ENCODE data around the gene GPR151.

The GPR151 gene

GRCh38 chr5:146540414-146540813, 24.4 kb upstream of the GPR151 start:
- no peak for DNase-seq (ENCODE audit: low read depth)
- Histone ChIP-seq H3K9me3 (ENCODE audit: control insufficient read depth, low read length) (no peaks in the 10 kb centered on the region), H3K36me3 (ENCODE audit: control insufficient read depth, insufficient read depth, low read length, severe bottlenecking) (no peaks in the 10 kb centered on the region), H3K4me3 (ENCODE audit: low read length) (no peak overlapping the region), H3K9ac (ENCODE audit: low read length) (no peak overlapping the region), H3K27me3 (replicated peaks; ENCODE audit: control insufficient read depth, insufficient read depth, low read length) (no peaks in the 10 kb centered on the region), H3K4me1 (ENCODE audit: control insufficient read depth, insufficient read depth, low read length) (peaks cover 5% of the 10 kb centered on the region)

DNA sequence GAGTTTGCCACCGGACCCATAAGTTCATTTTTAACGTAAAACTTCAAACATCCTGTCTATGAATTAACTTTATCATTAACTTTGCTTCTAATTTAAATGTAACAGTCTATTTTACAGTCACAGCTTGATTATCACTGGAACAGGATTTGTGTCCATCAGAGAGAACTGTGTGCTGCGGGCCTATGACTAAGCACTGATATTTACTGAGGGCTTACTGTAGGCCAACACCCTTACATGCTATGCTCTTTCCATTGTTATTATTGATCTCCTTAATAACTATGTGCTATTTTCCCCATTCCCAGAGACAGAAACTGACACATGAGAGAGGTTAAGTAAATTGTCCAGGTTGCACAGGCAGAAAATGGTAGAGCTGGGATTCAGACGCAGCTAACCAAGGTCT, 24.0 kb upstream of the GPR151 start:
- peaks cover 5% of the 10 kb centered on the region for H3K4me1 ChIP-seq (ENCODE audit: control insufficient read depth, insufficient read depth, low read length)
- no peaks in the 10 kb centered on the region for H3K27me3 ChIP-seq (replicated peaks; ENCODE audit: control insufficient read depth, insufficient read depth, low read length)
- no peak for DNase-seq (ENCODE audit: low read depth)
- no peaks in the 10 kb centered on the region for H3K9me3 ChIP-seq (ENCODE audit: control insufficient read depth, low read length)
- H3K36me3 ChIP-seq (ENCODE audit: control insufficient read depth, insufficient read depth, low read length, severe bottlenecking): no peaks in the 10 kb centered on the region
- no peak overlapping the region for H3K4me3 ChIP-seq (ENCODE audit: low read length)
- no peak overlapping the region for H3K9ac ChIP-seq (ENCODE audit: low read length)

GRCh38 chr5:146538432-146538831, 22.4 kb upstream of the GPR151 start:
- no peaks in the 10 kb centered on the region for H3K9me3 ChIP-seq (ENCODE audit: control insufficient read depth, low read length)
- no peak overlapping the region for H3K9ac ChIP-seq (ENCODE audit: low read length)
- no peaks in the 10 kb centered on the region for H3K27me3 ChIP-seq (replicated peaks; ENCODE audit: control insufficient read depth, insufficient read depth, low read length)
- peaks cover 5% of the 10 kb centered on the region for H3K4me1 ChIP-seq (ENCODE audit: control insufficient read depth, insufficient read depth, low read length)
- no peaks in the 10 kb centered on the region for H3K36me3 ChIP-seq (ENCODE audit: control insufficient read depth, insufficient read depth, low read length, severe bottlenecking)
- H3K4me3 ChIP-seq (ENCODE audit: low read length): no peak overlapping the region
- DNase-seq (ENCODE audit: low read depth): no peak

DNA sequence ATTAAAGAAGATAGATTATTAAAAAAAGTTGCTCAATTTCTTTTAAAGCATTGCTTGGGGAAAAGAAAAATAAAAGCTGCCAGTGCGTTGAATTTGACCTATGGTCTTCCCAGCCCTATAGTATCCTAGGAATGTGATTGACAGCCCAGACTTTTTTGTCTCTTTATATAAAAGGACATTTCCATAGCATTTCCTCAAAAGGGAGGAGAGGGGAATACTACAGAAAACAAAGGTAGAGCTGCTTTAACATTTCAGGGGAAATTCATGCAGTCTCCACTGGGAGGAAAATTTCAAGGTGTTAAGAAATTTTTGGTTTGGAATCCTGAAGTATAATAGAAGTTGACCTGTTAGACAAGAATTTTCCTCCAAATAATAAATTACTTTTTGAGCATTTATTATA, 17.9 kb upstream of the GPR151 start:
- Histone ChIP-seq H3K4me3 (ENCODE audit: low read length) (no peak overlapping the region), H3K27me3 (replicated peaks; ENCODE audit: control insufficient read depth, insufficient read depth, low read length) (no peaks in the 10 kb centered on the region), H3K9ac (ENCODE audit: low read length) (no peak overlapping the region), H3K4me1 (ENCODE audit: control insufficient read depth, insufficient read depth, low read length) (no peaks in the 10 kb centered on the region), H3K9me3 (ENCODE audit: control insufficient read depth, low read length) (no peaks in the 10 kb centered on the region), H3K36me3 (ENCODE audit: control insufficient read depth, insufficient read depth, low read length, severe bottlenecking) (no peaks in the 10 kb centered on the region)
- no peak for DNase-seq (ENCODE audit: low read depth)

GRCh38 chr5:146533260-146533857, 17.4 kb upstream of the GPR151 start:
- no peak overlapping the region for H3K4me3 ChIP-seq (ENCODE audit: low read length)
- H3K4me1 ChIP-seq (ENCODE audit: control insufficient read depth, insufficient read depth, low read length): no peaks in the 10 kb centered on the region
- H3K9me3 ChIP-seq (ENCODE audit: control insufficient read depth, low read length): no peaks in the 10 kb centered on the region
- no peaks in the 10 kb centered on the region for H3K27me3 ChIP-seq (replicated peaks; ENCODE audit: control insufficient read depth, insufficient read depth, low read length)
- H3K9ac ChIP-seq (ENCODE audit: low read length): no peak overlapping the region
- DNase-seq (ENCODE audit: low read depth): peak; percentile 86
- no peaks in the 10 kb centered on the region for H3K36me3 ChIP-seq (ENCODE audit: control insufficient read depth, insufficient read depth, low read length, severe bottlenecking)

GRCh38 chr5:146529984-146530383, 14.0 kb upstream of the GPR151 start:
- no peak overlapping the region for H3K4me3 ChIP-seq (ENCODE audit: low read length)
- H3K9me3 ChIP-seq (ENCODE audit: control insufficient read depth, low read length): no peaks in the 10 kb centered on the region
- H3K36me3 ChIP-seq (ENCODE audit: control insufficient read depth, insufficient read depth, low read length, severe bottlenecking): no peaks in the 10 kb centered on the region
- DNase-seq (ENCODE audit: low read depth): no peak
- H3K27me3 ChIP-seq (replicated peaks; ENCODE audit: control insufficient read depth, insufficient read depth, low read length): no peaks in the 10 kb centered on the region
- no peaks in the 10 kb centered on the region for H3K4me1 ChIP-seq (ENCODE audit: control insufficient read depth, insufficient read depth, low read length)
- H3K9ac ChIP-seq (ENCODE audit: low read length): no peak overlapping the region

DNA sequence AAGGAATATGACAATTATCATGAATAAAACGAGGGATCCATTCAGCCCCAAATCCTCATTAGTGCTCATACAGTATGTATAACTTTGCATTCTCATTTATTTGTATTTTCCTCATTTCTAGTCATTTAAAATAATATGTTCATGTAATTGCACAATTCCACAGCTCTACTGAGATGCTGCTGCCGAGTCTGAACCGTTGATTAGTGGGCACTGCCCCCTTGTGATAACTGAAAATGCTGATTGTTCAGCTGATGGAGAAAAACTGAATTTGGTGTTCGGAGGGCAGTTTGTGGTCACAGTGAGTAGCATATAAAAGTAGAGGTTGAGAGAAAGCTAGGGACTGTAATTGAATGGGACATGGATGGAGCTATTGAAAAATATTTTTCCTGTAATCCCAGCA, 12.2 kb upstream of the GPR151 start:
- DNase-seq (ENCODE audit: low read depth): peak; percentile 4
- Histone ChIP-seq H3K27me3 (replicated peaks; ENCODE audit: control insufficient read depth, insufficient read depth, low read length) (no peaks in the 10 kb centered on the region), H3K9me3 (ENCODE audit: control insufficient read depth, low read length) (no peaks in the 10 kb centered on the region), H3K9ac (ENCODE audit: low read length) (no peak overlapping the region), H3K36me3 (ENCODE audit: control insufficient read depth, insufficient read depth, low read length, severe bottlenecking) (no peaks in the 10 kb centered on the region), H3K4me1 (ENCODE audit: control insufficient read depth, insufficient read depth, low read length) (no peaks in the 10 kb centered on the region), H3K4me3 (ENCODE audit: low read length) (no peak overlapping the region)

GRCh38 chr5:146527785-146528184, 11.8 kb upstream of the GPR151 start:
- Histone ChIP-seq H3K4me1 (ENCODE audit: control insufficient read depth, insufficient read depth, low read length) (no peaks in the 10 kb centered on the region), H3K27me3 (replicated peaks; ENCODE audit: control insufficient read depth, insufficient read depth, low read length) (no peaks in the 10 kb centered on the region), H3K9ac (ENCODE audit: low read length) (no peak overlapping the region), H3K9me3 (ENCODE audit: control insufficient read depth, low read length) (no peaks in the 10 kb centered on the region), H3K36me3 (ENCODE audit: control insufficient read depth, insufficient read depth, low read length, severe bottlenecking) (no peaks in the 10 kb centered on the region), H3K4me3 (ENCODE audit: low read length) (no peak overlapping the region)
- DNase-seq (ENCODE audit: low read depth): no peak

DNA sequence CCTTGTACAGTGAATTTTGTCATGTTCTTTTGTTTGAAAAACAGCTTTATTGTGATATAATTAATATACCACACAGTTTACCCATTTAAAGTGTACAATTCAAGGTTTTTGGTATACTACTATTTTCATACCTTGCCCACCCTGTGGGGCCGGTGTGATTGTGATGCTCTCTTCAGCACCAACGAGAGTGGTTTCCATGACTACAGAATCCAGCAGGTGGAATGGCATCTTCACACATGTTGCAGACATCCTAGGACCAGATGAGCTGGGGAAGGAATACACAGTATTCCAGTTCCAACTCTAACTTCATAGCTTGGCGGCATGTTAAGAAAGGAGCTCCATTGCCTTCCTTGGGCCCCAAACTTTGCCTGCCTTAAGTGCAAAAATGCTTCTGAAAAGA, 7.7 kb upstream of the GPR151 start:
- no peak overlapping the region for H3K4me3 ChIP-seq (ENCODE audit: low read length)
- no peak for DNase-seq (ENCODE audit: low read depth)
- no peak overlapping the region for H3K9ac ChIP-seq (ENCODE audit: low read length)
- H3K27me3 ChIP-seq (replicated peaks; ENCODE audit: control insufficient read depth, insufficient read depth, low read length): no peaks in the 10 kb centered on the region
- H3K4me1 ChIP-seq (ENCODE audit: control insufficient read depth, insufficient read depth, low read length): no peaks in the 10 kb centered on the region
- no peaks in the 10 kb centered on the region for H3K9me3 ChIP-seq (ENCODE audit: control insufficient read depth, low read length)
- no peaks in the 10 kb centered on the region for H3K36me3 ChIP-seq (ENCODE audit: control insufficient read depth, insufficient read depth, low read length, severe bottlenecking)

- no peak for DNase-seq (ENCODE audit: low read depth)
- Histone ChIP-seq H3K27me3 (replicated peaks; ENCODE audit: control insufficient read depth, insufficient read depth, low read length) (no peaks in the 10 kb centered on the region), H3K36me3 (ENCODE audit: control insufficient read depth, insufficient read depth, low read length, severe bottlenecking) (no peaks in the 10 kb centered on the region), H3K4me1 (ENCODE audit: control insufficient read depth, insufficient read depth, low read length) (no peaks in the 10 kb centered on the region), H3K9me3 (ENCODE audit: control insufficient read depth, low read length) (no peaks in the 10 kb centered on the region), H3K4me3 (ENCODE audit: low read length) (no peak overlapping the region), H3K9ac (ENCODE audit: low read length) (no peak overlapping the region)
Observed at GRCh38 chr5:146521403-146522106, 5.6 kb upstream of the GPR151 start.

- no peak for DNase-seq (ENCODE audit: low read depth)
- Histone ChIP-seq H3K9ac (ENCODE audit: low read length) (no peak overlapping the region), H3K4me1 (ENCODE audit: control insufficient read depth, insufficient read depth, low read length) (no peaks in the 10 kb centered on the region), H3K4me3 (ENCODE audit: low read length) (no peak overlapping the region), H3K9me3 (ENCODE audit: control insufficient read depth, low read length) (no peaks in the 10 kb centered on the region), H3K27me3 (replicated peaks; ENCODE audit: control insufficient read depth, insufficient read depth, low read length) (no peaks in the 10 kb centered on the region), H3K36me3 (ENCODE audit: control insufficient read depth, insufficient read depth, low read length, severe bottlenecking) (no peaks in the 10 kb centered on the region)
Observed at GRCh38 chr5:146520731-146521130, 4.7 kb upstream of the GPR151 start.

- Histone ChIP-seq H3K4me3 (ENCODE audit: low read length) (no peak overlapping the region), H3K36me3 (ENCODE audit: control insufficient read depth, insufficient read depth, low read length, severe bottlenecking) (no peaks in the 10 kb centered on the region), H3K9me3 (ENCODE audit: control insufficient read depth, low read length) (no peaks in the 10 kb centered on the region), H3K9ac (ENCODE audit: low read length) (no peak overlapping the region), H3K27me3 (replicated peaks; ENCODE audit: control insufficient read depth, insufficient read depth, low read length) (no peaks in the 10 kb centered on the region), H3K4me1 (ENCODE audit: control insufficient read depth, insufficient read depth, low read length) (no peaks in the 10 kb centered on the region)
- no peak for DNase-seq (ENCODE audit: low read depth)
Observed at GRCh38 chr5:146519554-146519953, 3.6 kb upstream of the GPR151 start.

Data from adipocyte (in vitro differentiated cells).